ENCODE results near the gene IFNGR2.

- TF ChIP-seq POLR2AphosphoS5 (IDR thresholded peaks at IDR 0.05; ENCODE audit: low read depth, low read length) (no peak), POLR2A (IDR thresholded peaks at IDR 0.05; ENCODE audit: low read depth, low read length) (no peak)
Measured at GRCh38 chr21:33425825-33426224, 22.6 kb downstream of the IFNGR2 start.

Data from GM12891 (cell line).